ENCODE data around the gene PPP1R3E. TPM values are rescaled to one million over a fixed set of nuclear protein-coding genes. Genes with fewer than 3 reads are reported as not detected.
"Not testable (repeated sequence)": the region's sequence is repeated elsewhere in the genome, so short reads cannot be mapped to it uniquely, and the experiment has no call there.

PPP1R3E gene
- total RNA-seq, 2 experiments from 2014 or later: 22.6 to 28.3 TPM

- ATAC-seq: no peak
- Mint-ChIP-seq H3K27me3 (ENCODE audit: low read depth) (peaks cover 27% of the 10 kb centered on the region), H3K27ac (no peak overlapping the region), H3K4me3 (no peak overlapping the region), H3K4me1 (ENCODE audit: low read depth) (no peaks in the 10 kb centered on the region), H3K36me3 (ENCODE audit: low read depth) (peaks cover 5% of the 10 kb centered on the region), H3K9me3 (ENCODE audit: insufficient read depth) (peaks cover 3% of the 10 kb centered on the region)
- POLR2A ChIA-PET: interaction anchor here (0.5 kb wide), 1 partner anchor 547 kb away, joined by 6 read pairs; no protein-coding TSS in a partner anchor
- DNase-seq: no peak
- CTCF ChIA-PET: interaction anchor here (1.4 kb wide), 1 partner anchor 14 kb away, joined by 5 read pairs; the partner anchor contains the start of gene PABPN1
Measured at GRCh38 chr14:23335623-23336022, 33.0 kb upstream of the PPP1R3E start.

- Mint-ChIP-seq H3K36me3 (ENCODE audit: low read depth) (peaks cover 29% of the 10 kb centered on the region), H3K27ac (no peak overlapping the region), H3K27me3 (ENCODE audit: low read depth) (no peaks in the 10 kb centered on the region), H3K9me3 (ENCODE audit: insufficient read depth) (no peaks in the 10 kb centered on the region), H3K4me3 (no peak overlapping the region), H3K4me1 (ENCODE audit: low read depth) (peaks cover 6% of the 10 kb centered on the region)
- DNase-seq (peak; percentile 79), ATAC-seq (peak; percentile 68)
- POLR2A ChIA-PET: no interaction called here
- CTCF ChIA-PET: interaction anchor here (0.6 to 6.5 kb wide), 9 partner anchors 8 to 232 kb away, joined by 3 to 87 read pairs (median 4); partner anchors contain the start of gene CMTM5
Measured at GRCh38 chr14:23327947-23328744, 25.5 kb upstream of the PPP1R3E start.

- Mint-ChIP-seq H3K27ac (no peak overlapping the region), H3K4me3 (no peak overlapping the region), H3K27me3 (ENCODE audit: low read depth) (no peaks in the 10 kb centered on the region), H3K4me1 (ENCODE audit: low read depth) (peaks cover 18% of the 10 kb centered on the region), H3K36me3 (ENCODE audit: low read depth) (peaks cover 42% of the 10 kb centered on the region), H3K9me3 (ENCODE audit: insufficient read depth) (no peaks in the 10 kb centered on the region)
- ChIA-PET POLR2A (interaction anchor here (1.2 to 1.3 kb wide), 2 partner anchors 25 to 53 kb away, joined by 5 to 6 read pairs; partner anchors contain the start of gene PPP1R3E), CTCF (interaction anchor here (0.6 to 6.5 kb wide), 22 partner anchors 11 to 236 kb away, joined by 3 to 87 read pairs (median 3); partner anchors contain the start of genes ACIN1, C14orf119 and CMTM5)
- ATAC-seq: no peak
- no peak for DNase-seq
Measured at GRCh38 chr14:23326491-23327332, 24.1 kb upstream of the PPP1R3E start.

GRCh38 chr14:23325746-23326145 is 23.1 kb upstream of the PPP1R3E start:
- H3K27me3 Mint-ChIP-seq (ENCODE audit: low read depth); H3K27ac Mint-ChIP-seq; DNase-seq; POLR2A ChIA-PET; H3K4me3 Mint-ChIP-seq; H3K9me3 Mint-ChIP-seq (ENCODE audit: insufficient read depth); ATAC-seq: not testable (repeated sequence)
- H3K4me1 Mint-ChIP-seq (ENCODE audit: low read depth): peaks cover 18% of the 10 kb centered on the region
- peaks cover 42% of the 10 kb centered on the region for H3K36me3 Mint-ChIP-seq (ENCODE audit: low read depth)
- CTCF ChIA-PET: interaction anchor here (6.5 kb wide), 1 partner anchor 55 kb away, joined by 87 read pairs; the partner anchor contains the start of gene CMTM5

- ChIA-PET POLR2A (interaction anchor here (0.9 kb wide), 1 partner anchor 23 kb away, joined by 4 read pairs; the partner anchor contains the start of gene PPP1R3E), CTCF (interaction anchor here (0.7 to 6.5 kb wide), 2 partner anchors 56 to 230 kb away, joined by 3 to 87 read pairs; partner anchors contain the start of genes ACIN1 and CMTM5)
- Mint-ChIP-seq H3K4me1 (ENCODE audit: low read depth) (peaks cover 25% of the 10 kb centered on the region), H3K27ac (no peak overlapping the region), H3K27me3 (ENCODE audit: low read depth) (no peaks in the 10 kb centered on the region), H3K36me3 (ENCODE audit: low read depth) (peaks cover 46% of the 10 kb centered on the region), H3K4me3 (no peak overlapping the region), H3K9me3 (ENCODE audit: insufficient read depth) (no peaks in the 10 kb centered on the region)
- DNase-seq (no peak), ATAC-seq (no peak)
Measured at GRCh38 chr14:23324993-23325392, 22.3 kb upstream of the PPP1R3E start.

GRCh38 chr14:23324455-23324846 is 21.8 kb upstream of the PPP1R3E start:
- peaks cover 51% of the 10 kb centered on the region for H3K36me3 Mint-ChIP-seq (ENCODE audit: low read depth)
- CTCF ChIA-PET: interaction anchor here (0.7 to 6.5 kb wide), 2 partner anchors 56 to 229 kb away, joined by 3 to 87 read pairs; partner anchors contain the start of genes ACIN1 and CMTM5
- no peak overlapping the region for H3K27ac Mint-ChIP-seq
- POLR2A ChIA-PET: interaction anchor here (0.9 kb wide), 1 partner anchor 22 kb away, joined by 4 read pairs; the partner anchor contains the start of gene PPP1R3E
- no peaks in the 10 kb centered on the region for H3K27me3 Mint-ChIP-seq (ENCODE audit: low read depth)
- H3K4me3 Mint-ChIP-seq: no peak overlapping the region
- ATAC-seq (no peak), DNase-seq (no peak)
- no peaks in the 10 kb centered on the region for H3K9me3 Mint-ChIP-seq (ENCODE audit: insufficient read depth)
- peaks cover 30% of the 10 kb centered on the region for H3K4me1 Mint-ChIP-seq (ENCODE audit: low read depth)

GRCh38 chr14:23323838-23324454 is 21.3 kb upstream of the PPP1R3E start:
- H3K36me3 Mint-ChIP-seq (ENCODE audit: low read depth): peaks cover 51% of the 10 kb centered on the region
- ChIA-PET POLR2A (interaction anchor here (0.9 kb wide), 1 partner anchor 22 kb away, joined by 4 read pairs; the partner anchor contains the start of gene PPP1R3E), CTCF (interaction anchor here (3.0 to 6.5 kb wide), 4 partner anchors 22 to 57 kb away, joined by 15 to 87 read pairs (median 54); partner anchors contain the start of genes CMTM5 and PPP1R3E)
- H3K27me3 Mint-ChIP-seq (ENCODE audit: low read depth): no peaks in the 10 kb centered on the region
- H3K4me1 Mint-ChIP-seq (ENCODE audit: low read depth): peaks cover 33% of the 10 kb centered on the region
- ATAC-seq (no peak), DNase-seq (no peak)
- H3K27ac Mint-ChIP-seq: no peak overlapping the region
- no peaks in the 10 kb centered on the region for H3K9me3 Mint-ChIP-seq (ENCODE audit: insufficient read depth)
- no peak overlapping the region for H3K4me3 Mint-ChIP-seq

- Mint-ChIP-seq H3K9me3 (ENCODE audit: insufficient read depth) (no peaks in the 10 kb centered on the region), H3K4me3 (peak overlapping the region; percentile 92), H3K36me3 (ENCODE audit: low read depth) (peaks cover 51% of the 10 kb centered on the region), H3K4me1 (ENCODE audit: low read depth) (peaks cover 33% of the 10 kb centered on the region), H3K27ac (peak overlapping the region; percentile 91), H3K27me3 (ENCODE audit: low read depth) (no peaks in the 10 kb centered on the region)
- CTCF ChIA-PET: interaction anchor here (0.7 to 4.8 kb wide), 13 partner anchors 12 to 254 kb away, joined by 3 to 75 read pairs (median 8); partner anchors contain the start of genes HOMEZ and PPP1R3E
- ATAC-seq: no peak
- POLR2A ChIA-PET: interaction anchor here (0.6 to 6.2 kb wide), 12 partner anchors 14 to 1370 kb away, joined by 3 to 115 read pairs (median 6); partner anchors contain the start of genes CMTM5, HOMEZ, PPP1R3E and THTPA
- no peak for DNase-seq
Measured at GRCh38 chr14:23322568-23323517, 20.2 kb upstream of the PPP1R3E start.

- H3K4me1 Mint-ChIP-seq (ENCODE audit: low read depth): peaks cover 33% of the 10 kb centered on the region
- ATAC-seq: peak; percentile 2
- no peaks in the 10 kb centered on the region for H3K9me3 Mint-ChIP-seq (ENCODE audit: insufficient read depth)
- peak overlapping the region; percentile 91 for H3K27ac Mint-ChIP-seq
- no peaks in the 10 kb centered on the region for H3K27me3 Mint-ChIP-seq (ENCODE audit: low read depth)
- POLR2A ChIA-PET: interaction anchor here (0.6 to 6.2 kb wide), 18 partner anchors 11 to 1371 kb away, joined by 3 to 115 read pairs (median 6); partner anchors contain the start of genes ACIN1, C14orf119, CMTM5 and HOMEZ
- peak overlapping the region; percentile 92 for H3K4me3 Mint-ChIP-seq
- peaks cover 51% of the 10 kb centered on the region for H3K36me3 Mint-ChIP-seq (ENCODE audit: low read depth)
- peak; percentile 66 for DNase-seq
- CTCF ChIA-PET: interaction anchor here (0.5 to 4.8 kb wide), 31 partner anchors 8 to 310 kb away, joined by 3 to 75 read pairs (median 4); partner anchors contain the start of genes HOMEZ and PPP1R3E
Measured at GRCh38 chr14:23321572-23322547, 19.2 kb upstream of the PPP1R3E start.
